OCI-M1 (cell line): ENCODE results near the gene PARD3.

Experiments used
- DNase-seq: peaks from one replicate; lab custom pipeline; 2025; lab: John Stamatoyannopoulos, UW

The PARD3 gene

GRCh38 chr10:34340934-34341333 is 474.2 kb downstream of the PARD3 start:
- DNase-seq = no peak

GRCh38 chr10:34339816-34340553 is 475.1 kb downstream of the PARD3 start:
- DNase-seq = no peak

GRCh38 chr10:34337917-34338316 is 477.2 kb downstream of the PARD3 start:
- DNase-seq = no peak

- no peak for DNase-seq
These were observed 479.0 kb downstream of the PARD3 start for GRCh38 chr10:34335960-34336690.

GRCh38 chr10:34334908-34335307 is 480.2 kb downstream of the PARD3 start:
- DNase-seq = no peak

GRCh38 chr10:34333513-34333912 is 481.6 kb downstream of the PARD3 start:
- no peak for DNase-seq

- DNase-seq = no peak
These were observed 487.9 kb downstream of the PARD3 start for GRCh38 chr10:34327184-34327583.

- DNase-seq = no peak
These were observed 491.9 kb downstream of the PARD3 start for GRCh38 chr10:34323192-34323591.

- no peak for DNase-seq
These were observed 494.8 kb downstream of the PARD3 start for GRCh38 chr10:34320265-34320664.

GRCh38 chr10:34319197-34319846 is 495.8 kb downstream of the PARD3 start:
- no peak for DNase-seq

GRCh38 chr10:34316154-34316553 is 498.9 kb downstream of the PARD3 start:
- no peak for DNase-seq

GRCh38 chr10:34314457-34314856 is 500.6 kb downstream of the PARD3 start:
- DNase-seq = no peak

GRCh38 chr10:34313888-34314287 is 501.2 kb downstream of the PARD3 start:
- no peak for DNase-seq

GRCh38 chr10:34313353-34313752 is 501.7 kb downstream of the PARD3 start:
- no peak for DNase-seq

- DNase-seq = no peak
These were observed 503.4 kb downstream of the PARD3 start for GRCh38 chr10:34311679-34312078.

- DNase-seq = no peak
These were observed 504.9 kb downstream of the PARD3 start for GRCh38 chr10:34310234-34310633.

GRCh38 chr10:34305189-34305588 is 509.9 kb downstream of the PARD3 start:
- DNase-seq = peak; percentile 8

- DNase-seq = no peak
These were observed 512.1 kb downstream of the PARD3 start for GRCh38 chr10:34303022-34303421.

GRCh38 chr10:34299105-34299611 is 515.9 kb downstream of the PARD3 start:
- no peak for DNase-seq

GRCh38 chr10:34298346-34298818 is 516.7 kb downstream of the PARD3 start:
- no peak for DNase-seq

GRCh38 chr10:34297541-34298345 is 517.4 kb downstream of the PARD3 start:
- no peak for DNase-seq

GRCh38 chr10:34295142-34295548 is 520.0 kb downstream of the PARD3 start:
- no peak for DNase-seq
